Liver (tissue), 9 donors: ENCODE measurements around the gene PPP6R1. TPM values are rescaled to one million over a fixed set of nuclear protein-coding genes. Genes with fewer than 3 reads are reported as not detected.

Experiments used
- DNase-seq: peaks from one replicate; pipeline ENCODE4 v3.0.0-alpha.2; 2017; ENCODE audit warnings: low spot score
- H3K27ac ChIP-seq, 2 donors: one replicate each; pipeline ENCODE4 v1.7.0; 2013; ENCODE audit warnings: inconsistent platforms in 2 of 2, low read length in 2 of 2, control low read depth in 1 of 2, low read depth in 1 of 2, mild to moderate bottlenecking in 1 of 2
- H3K27me3 ChIP-seq, 4 donors: one replicate each; pipeline versions ENCODE4 v1.6.1 to v1.7.0; 2013; ENCODE audit warnings: low read length in 3 of 4, inconsistent platforms in 1 of 4, mild to moderate bottlenecking in 1 of 4, moderate library complexity in 1 of 4; ENCODE audit not compliant: control insufficient read depth in 4 of 4, insufficient read depth in 4 of 4
- H3K36me3 ChIP-seq, 4 donors: one replicate each; pipeline versions ENCODE4 v1.6.1 to v1.7.0; 2013; ENCODE audit warnings: low read length in 3 of 4, mild to moderate bottlenecking in 3 of 4, low read depth in 1 of 4, moderate library complexity in 1 of 4; ENCODE audit not compliant: control insufficient read depth in 4 of 4, insufficient read depth in 3 of 4
- H3K4me1 ChIP-seq, 4 donors: one replicate each; pipeline versions ENCODE4 v1.6.1 to v1.7.0; 2013; ENCODE audit warnings: low read length in 3 of 4, mild to moderate bottlenecking in 3 of 4, moderate library complexity in 1 of 4; ENCODE audit not compliant: control insufficient read depth in 4 of 4, insufficient read depth in 4 of 4
- H3K4me3 ChIP-seq, 3 donors: one replicate each; pipeline versions ENCODE4 v1.6.1 to v1.7.0; 2013; ENCODE audit warnings: low read length in 3 of 3, control low read depth in 1 of 3, low read depth in 1 of 3, mild to moderate bottlenecking in 1 of 3
- H3K9ac ChIP-seq, 2 donors: one replicate each; pipeline ENCODE4 v1.7.0; 2013; ENCODE audit warnings: low read length in 2 of 2, mild to moderate bottlenecking in 2 of 2, moderate library complexity in 2 of 2, control low read depth in 1 of 2, low read depth in 1 of 2
- H3K9me3 ChIP-seq, 4 donors: one replicate each; pipeline versions ENCODE4 v1.6.1 to v1.7.0; 2013; ENCODE audit warnings: low read length in 3 of 4; ENCODE audit not compliant: control insufficient read depth in 4 of 4
- CTCF ChIP-seq: fragments of 150-350 bp; IDR thresholded peaks from 2 replicates; pipeline ENCODE4 v1.5.1; 2017; ENCODE audit warnings: improper control_type of control experiment, low read depth, low read length; ENCODE audit not compliant: missing input control
- EGR1 ChIP-seq, 2 donors: IDR thresholded peaks; 2 replicates each; pipeline ENCODE4 v1.6.1; 2016 to 2018; ENCODE audit warnings: antibody characterized with exemption in 2 of 2, low read depth in 2 of 2
- FOXA1 ChIP-seq: IDR thresholded peaks from 2 replicates; pipeline ENCODE4 v1.6.1; 2016; ENCODE audit warnings: antibody characterized with exemption
- FOXA2 ChIP-seq: IDR thresholded peaks from 2 replicates; pipeline ENCODE4 v1.6.1; 2016; ENCODE audit warnings: antibody characterized with exemption
- GABPA ChIP-seq, 2 donors: IDR thresholded peaks in 1 of 2; conservative IDR thresholded peaks in 1 of 2; 2 replicates each; pipeline ENCODE4 v1.6.1; 2016; ENCODE audit warnings: antibody characterized with exemption in 2 of 2, mild to moderate bottlenecking in 1 of 2, moderate library complexity in 1 of 2
- HNF4A ChIP-seq, 2 donors: conservative IDR thresholded peaks; 2 replicates each; pipeline ENCODE4 v1.6.1; 2016; ENCODE audit warnings: antibody characterized with exemption in 2 of 2, mild to moderate bottlenecking in 2 of 2
- HNF4G ChIP-seq: IDR thresholded peaks from 2 replicates; pipeline ENCODE4 v1.6.1; 2016; ENCODE audit warnings: antibody characterized with exemption
- JUND ChIP-seq, 2 donors: IDR thresholded peaks; 2 replicates each; pipeline ENCODE4 v1.6.1; 2016; ENCODE audit warnings: antibody characterized with exemption in 2 of 2
- MAX ChIP-seq: IDR thresholded peaks from 2 replicates; pipeline ENCODE4 v1.6.1; 2016; ENCODE audit warnings: antibody characterized with exemption
- NR2F2 ChIP-seq: IDR thresholded peaks from 2 replicates; pipeline ENCODE4 v1.6.1; 2016; ENCODE audit warnings: antibody characterized with exemption
- RAD21 ChIP-seq, 2 donors: IDR thresholded peaks; 2 replicates each; pipeline ENCODE4 v1.6.1; 2016; ENCODE audit warnings: antibody characterized with exemption in 2 of 2, mild to moderate bottlenecking in 2 of 2
- RXRA ChIP-seq, 2 donors: IDR thresholded peaks; 2 replicates each; pipeline ENCODE4 v1.6.1; 2017 to 2018; ENCODE audit warnings: antibody characterized with exemption in 2 of 2, mild to moderate bottlenecking in 1 of 2
- SP1 ChIP-seq: IDR thresholded peaks from 2 replicates; pipeline ENCODE4 v1.6.1; 2018; ENCODE audit warnings: antibody characterized with exemption, mild to moderate bottlenecking
- TAF1 ChIP-seq: conservative IDR thresholded peaks from 2 replicates; pipeline ENCODE4 v1.6.1; 2016; ENCODE audit warnings: antibody characterized with exemption, mild to moderate bottlenecking
- YY1 ChIP-seq: IDR thresholded peaks from 2 replicates; pipeline ENCODE4 v1.6.1; 2016; ENCODE audit warnings: antibody characterized with exemption, mild to moderate bottlenecking
- ZBTB33 ChIP-seq: IDR thresholded peaks from 2 replicates; pipeline ENCODE4 v1.6.1; 2016; ENCODE audit warnings: antibody characterized with exemption
- WGBS: extraction: QIAGEN DNeasy Blood & Tissue Kit; methylation state at CpG from one replicate; pipeline ENCODE4 v1.1.7; 2013; 5-methylcytosine and 5-hydroxymethylcytosine counted together
- polyA plus RNA-seq, 2 donors: library from polyadenylated mRNA; stranded (reverse) in 1 of 2; unstranded in 1 of 2; fragments of 200-250 nt in 1 of 2; fragments of >200 nt in 1 of 2; fragmentation: Nextera tagmentation in 1 of 2; extraction: Ambion mirVana in 1 of 2; gene quantifications; one replicate each; pipeline versions ENCODE4 v1.2.1 to v1.2.3, GENCODE V29; 2013 to 2015
- total RNA-seq, 2 donors: library from RNA; depleted of rRNA; stranded (reverse); fragments of >200 nt; gene quantifications; one replicate each; pipeline ENCODE4 v1.2.3, GENCODE V29; 2014
- TF ChIP-seq, protein P1 (sequence below): IDR thresholded peaks from 2 replicates; pipeline ENCODE4 v1.6.1; 2016; ENCODE audit warnings: antibody characterized with exemption, mild to moderate bottlenecking
- TF ChIP-seq, protein P2 (sequence below): IDR thresholded peaks from 2 replicates; pipeline ENCODE4 v1.6.1; 2016; ENCODE audit warnings: antibody characterized with exemption
- donor health status: healthy.
- donor health status: healthy.
- donor health status: healthy.
- donor health status: healthy.
- donor health status: healthy.

Gene PPP6R1
- total and polyA plus RNA-seq, 4 donors = 5.5 to 40.1 (median 22.5) TPM

- WGBS = 88% methylated on average over 18 of the region's 18 CpGs
- peaks cover 5 to 29% (median 23%) of the 10 kb centered on the region in 4 donors for H3K4me1 ChIP-seq
- H3K27ac ChIP-seq = no peak overlapping the region
- no peaks in the 10 kb centered on the region for H3K27me3 ChIP-seq
- DNase-seq = no peak
- no peak overlapping the region for H3K4me3 ChIP-seq
- peaks cover 4 to 16% (median 7%) of the 10 kb centered on the region in 4 donors for H3K36me3 ChIP-seq
- H3K9ac ChIP-seq = no peak overlapping the region
- H3K9me3 ChIP-seq = no peaks in the 10 kb centered on the region
- TF ChIP-seq RXRA (IDR thresholded peaks at IDR 0.05) = no peak
- TF ChIP-seq YY1 = no peak
- no peak for TF ChIP-seq HNF4A (conservative IDR thresholded peaks at IDR 0.05)
- no peak for TF ChIP-seq HNF4G
- TF ChIP-seq, protein P1, sequence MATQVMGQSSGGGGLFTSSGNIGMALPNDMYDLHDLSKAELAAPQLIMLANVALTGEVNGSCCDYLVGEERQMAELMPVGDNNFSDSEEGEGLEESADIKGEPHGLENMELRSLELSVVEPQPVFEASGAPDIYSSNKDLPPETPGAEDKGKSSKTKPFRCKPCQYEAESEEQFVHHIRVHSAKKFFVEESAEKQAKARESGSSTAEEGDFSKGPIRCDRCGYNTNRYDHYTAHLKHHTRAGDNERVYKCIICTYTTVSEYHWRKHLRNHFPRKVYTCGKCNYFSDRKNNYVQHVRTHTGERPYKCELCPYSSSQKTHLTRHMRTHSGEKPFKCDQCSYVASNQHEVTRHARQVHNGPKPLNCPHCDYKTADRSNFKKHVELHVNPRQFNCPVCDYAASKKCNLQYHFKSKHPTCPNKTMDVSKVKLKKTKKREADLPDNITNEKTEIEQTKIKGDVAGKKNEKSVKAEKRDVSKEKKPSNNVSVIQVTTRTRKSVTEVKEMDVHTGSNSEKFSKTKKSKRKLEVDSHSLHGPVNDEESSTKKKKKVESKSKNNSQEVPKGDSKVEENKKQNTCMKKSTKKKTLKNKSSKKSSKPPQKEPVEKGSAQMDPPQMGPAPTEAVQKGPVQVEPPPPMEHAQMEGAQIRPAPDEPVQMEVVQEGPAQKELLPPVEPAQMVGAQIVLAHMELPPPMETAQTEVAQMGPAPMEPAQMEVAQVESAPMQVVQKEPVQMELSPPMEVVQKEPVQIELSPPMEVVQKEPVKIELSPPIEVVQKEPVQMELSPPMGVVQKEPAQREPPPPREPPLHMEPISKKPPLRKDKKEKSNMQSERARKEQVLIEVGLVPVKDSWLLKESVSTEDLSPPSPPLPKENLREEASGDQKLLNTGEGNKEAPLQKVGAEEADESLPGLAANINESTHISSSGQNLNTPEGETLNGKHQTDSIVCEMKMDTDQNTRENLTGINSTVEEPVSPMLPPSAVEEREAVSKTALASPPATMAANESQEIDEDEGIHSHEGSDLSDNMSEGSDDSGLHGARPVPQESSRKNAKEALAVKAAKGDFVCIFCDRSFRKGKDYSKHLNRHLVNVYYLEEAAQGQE = no peak
- TF ChIP-seq SP1 = no peak
- TF ChIP-seq FOXA2 = no peak
- TF ChIP-seq, protein P2, sequence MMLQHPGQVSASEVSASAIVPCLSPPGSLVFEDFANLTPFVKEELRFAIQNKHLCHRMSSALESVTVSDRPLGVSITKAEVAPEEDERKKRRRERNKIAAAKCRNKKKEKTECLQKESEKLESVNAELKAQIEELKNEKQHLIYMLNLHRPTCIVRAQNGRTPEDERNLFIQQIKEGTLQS = no peak
- no peak for TF ChIP-seq GABPA (IDR thresholded peaks at IDR 0.05 in 1 of 2, conservative IDR thresholded peaks at IDR 0.05 in 1 of 2)
- no peak for TF ChIP-seq CTCF
- no peak for TF ChIP-seq FOXA1
- no peak for TF ChIP-seq JUND (IDR thresholded peaks at IDR 0.05)
- TF ChIP-seq EGR1 (IDR thresholded peaks at IDR 0.05; ENCODE audit: low read depth in 2 of 2) = no peak
- TF ChIP-seq RAD21 (IDR thresholded peaks at IDR 0.05) = no peak
- no peak for TF ChIP-seq ZBTB33
- no peak for TF ChIP-seq MAX
Observed at GRCh38 chr19:55226788-55227187, 32.0 kb downstream of the PPP6R1 start.

DNA sequence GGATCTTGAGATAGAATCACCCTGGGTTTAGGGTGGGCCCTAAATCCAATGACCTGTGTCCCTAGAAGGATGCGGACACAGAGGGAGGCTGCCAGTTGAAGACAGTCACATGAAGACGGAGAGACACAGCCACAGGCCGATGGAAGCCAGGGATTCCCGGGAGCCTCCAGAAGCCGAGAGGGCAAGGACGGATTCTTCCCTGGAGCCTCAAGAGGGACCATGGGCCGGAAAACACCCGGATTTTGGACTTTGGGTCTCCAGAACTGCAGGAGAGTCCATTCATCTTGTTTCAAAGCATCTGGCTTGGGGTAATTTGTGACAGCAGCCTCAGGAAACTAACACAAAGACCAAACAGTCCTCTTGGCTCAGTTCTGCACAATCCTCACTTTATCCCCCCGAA, 32.5 kb downstream of the PPP6R1 start:
- H3K9me3 ChIP-seq = no peaks in the 10 kb centered on the region
- DNase-seq = no peak
- no peak overlapping the region for H3K4me3 ChIP-seq
- H3K27ac ChIP-seq = no peak overlapping the region
- no peak overlapping the region for H3K9ac ChIP-seq
- H3K27me3 ChIP-seq = no peaks in the 10 kb centered on the region
- peaks cover 5 to 29% (median 23%) of the 10 kb centered on the region in 4 donors for H3K4me1 ChIP-seq
- peaks cover 3 to 11% (median 6%) of the 10 kb centered on the region in 4 donors for H3K36me3 ChIP-seq
- WGBS = 85% methylated on average over 9 of the region's 9 CpGs
- TF ChIP-seq EGR1 (IDR thresholded peaks at IDR 0.05; ENCODE audit: low read depth in 2 of 2) (no peak), HNF4G (no peak), CTCF (no peak), YY1 (no peak), FOXA2 (no peak), RAD21 (IDR thresholded peaks at IDR 0.05) (no peak), SP1 (no peak), HNF4A (conservative IDR thresholded peaks at IDR 0.05) (no peak), MAX (no peak), GABPA (IDR thresholded peaks at IDR 0.05 in 1 of 2, conservative IDR thresholded peaks at IDR 0.05 in 1 of 2) (no peak), RXRA (IDR thresholded peaks at IDR 0.05) (no peak), FOXA1 (no peak), TAF1 (no peak), NR2F2 (no peak), ZBTB33 (no peak), JUND (IDR thresholded peaks at IDR 0.05) (no peak)
- TF ChIP-seq, protein P2 = no peak
